ENCODE data around the gene SLBP.

The SLBP gene

GRCh38 chr4:1712216-1713002 is at the start of gene SLBP:
Gene SLBP (minus strand): TSS chr4:1712319. CDS start chr4:1712188, 131 bp downstream.
- Histone ChIP-seq H3K36me3 (ENCODE audit: insufficient read depth, insufficient read length, low read length) (peaks cover 60% of the 10 kb centered on the region), H3K9ac (ENCODE audit: insufficient read length, low read depth) (peak within 1 kb of the TSS; percentile 97), H3K9me3 (ENCODE audit: insufficient read depth, low read length) (no peaks in the 10 kb centered on the region), H3K27me3 (ENCODE audit: insufficient read depth, insufficient read length) (no peaks in the 10 kb centered on the region), H3K4me3 (ENCODE audit: insufficient read length, low read depth) (peak within 1 kb of the TSS; percentile 98), H3K4me1 (ENCODE audit: insufficient read depth, insufficient read length) (peaks cover 13% of the 10 kb centered on the region)
- DNase-seq (ENCODE audit: low read depth, low spot score) = peak; percentile 83
- no peak for TF ChIP-seq SUZ12 (IDR thresholded peaks at IDR 0.05; ENCODE audit: extremely low read depth, insufficient read depth, insufficient read length)
- TF ChIP-seq YY1 (IDR thresholded peaks at IDR 0.05; ENCODE audit: insufficient read depth, insufficient read length) = no peak
- no peak for TF ChIP-seq ZNF274 (IDR thresholded peaks at IDR 0.05; ENCODE audit: low read depth, low read length)

GRCh38 chr4:1761130-1761689 is 49.1 kb upstream of the SLBP start:
- DNase-seq (ENCODE audit: low read depth, low spot score) = no peak
- TF ChIP-seq ZNF274 (IDR thresholded peaks at IDR 0.05; ENCODE audit: low read depth, low read length) (no peak), SUZ12 (IDR thresholded peaks at IDR 0.05; ENCODE audit: extremely low read depth, insufficient read depth, insufficient read length) (no peak), YY1 (IDR thresholded peaks at IDR 0.05; ENCODE audit: insufficient read depth, insufficient read length) (no peak)

GRCh38 chr4:1760521-1761071 is 48.5 kb upstream of the SLBP start:
- no peak for DNase-seq (ENCODE audit: low read depth, low spot score)
- Histone ChIP-seq H3K36me3 (ENCODE audit: insufficient read depth, insufficient read length, low read length) (no peaks in the 10 kb centered on the region), H3K4me1 (ENCODE audit: insufficient read depth, insufficient read length) (peaks cover 40% of the 10 kb centered on the region), H3K9me3 (ENCODE audit: insufficient read depth, low read length) (no peaks in the 10 kb centered on the region), H3K4me3 (ENCODE audit: insufficient read length, low read depth) (no peak overlapping the region), H3K9ac (ENCODE audit: insufficient read length, low read depth) (no peak overlapping the region), H3K27me3 (ENCODE audit: insufficient read depth, insufficient read length) (peaks cover 5% of the 10 kb centered on the region)
- TF ChIP-seq SUZ12 (IDR thresholded peaks at IDR 0.05; ENCODE audit: extremely low read depth, insufficient read depth, insufficient read length) = no peak
- TF ChIP-seq ZNF274 (IDR thresholded peaks at IDR 0.05; ENCODE audit: low read depth, low read length) = no peak
- TF ChIP-seq YY1 (IDR thresholded peaks at IDR 0.05; ENCODE audit: insufficient read depth, insufficient read length) = no peak

More at GRCh38 chr4:1761130-1761689, 49.1 kb upstream of the SLBP start:
- H3K4me3 ChIP-seq (ENCODE audit: insufficient read length, low read depth) = no peak overlapping the region
- no peaks in the 10 kb centered on the region for H3K36me3 ChIP-seq (ENCODE audit: insufficient read depth, insufficient read length, low read length)
- no peak overlapping the region for H3K9ac ChIP-seq (ENCODE audit: insufficient read length, low read depth)
- H3K4me1 ChIP-seq (ENCODE audit: insufficient read depth, insufficient read length) = peaks cover 46% of the 10 kb centered on the region
- peaks cover 5% of the 10 kb centered on the region for H3K27me3 ChIP-seq (ENCODE audit: insufficient read depth, insufficient read length)
- no peaks in the 10 kb centered on the region for H3K9me3 ChIP-seq (ENCODE audit: insufficient read depth, low read length)

- Histone ChIP-seq H3K4me1 (ENCODE audit: insufficient read depth, insufficient read length) (peaks cover 40% of the 10 kb centered on the region), H3K9me3 (ENCODE audit: insufficient read depth, low read length) (no peaks in the 10 kb centered on the region), H3K9ac (ENCODE audit: insufficient read length, low read depth) (peak overlapping the region; percentile 21), H3K36me3 (ENCODE audit: insufficient read depth, insufficient read length, low read length) (no peaks in the 10 kb centered on the region), H3K4me3 (ENCODE audit: insufficient read length, low read depth) (no peak overlapping the region), H3K27me3 (ENCODE audit: insufficient read depth, insufficient read length) (peaks cover 5% of the 10 kb centered on the region)
- TF ChIP-seq YY1 (IDR thresholded peaks at IDR 0.05; ENCODE audit: insufficient read depth, insufficient read length) = no peak
- TF ChIP-seq SUZ12 (IDR thresholded peaks at IDR 0.05; ENCODE audit: extremely low read depth, insufficient read depth, insufficient read length) = no peak
- no peak for TF ChIP-seq ZNF274 (IDR thresholded peaks at IDR 0.05; ENCODE audit: low read depth, low read length)
- no peak for DNase-seq (ENCODE audit: low read depth, low spot score)
Observed at GRCh38 chr4:1759818-1760223, 47.7 kb upstream of the SLBP start.

GRCh38 chr4:1759170-1759817 is 47.2 kb upstream of the SLBP start:
- Histone ChIP-seq H3K4me1 (ENCODE audit: insufficient read depth, insufficient read length) (peaks cover 46% of the 10 kb centered on the region), H3K27me3 (ENCODE audit: insufficient read depth, insufficient read length) (peaks cover 5% of the 10 kb centered on the region), H3K9me3 (ENCODE audit: insufficient read depth, low read length) (no peaks in the 10 kb centered on the region), H3K4me3 (ENCODE audit: insufficient read length, low read depth) (no peak overlapping the region), H3K9ac (ENCODE audit: insufficient read length, low read depth) (no peak overlapping the region), H3K36me3 (ENCODE audit: insufficient read depth, insufficient read length, low read length) (no peaks in the 10 kb centered on the region)
- TF ChIP-seq YY1 (IDR thresholded peaks at IDR 0.05; ENCODE audit: insufficient read depth, insufficient read length) = no peak
- no peak for DNase-seq (ENCODE audit: low read depth, low spot score)

GRCh38 chr4:1758306-1759121 is 46.4 kb upstream of the SLBP start:
- no peak for DNase-seq (ENCODE audit: low read depth, low spot score)
- TF ChIP-seq YY1 (IDR thresholded peaks at IDR 0.05; ENCODE audit: insufficient read depth, insufficient read length) (no peak), ZNF274 (IDR thresholded peaks at IDR 0.05; ENCODE audit: low read depth, low read length) (no peak), SUZ12 (IDR thresholded peaks at IDR 0.05; ENCODE audit: extremely low read depth, insufficient read depth, insufficient read length) (no peak)
- H3K9ac ChIP-seq (ENCODE audit: insufficient read length, low read depth) = peak overlapping the region; percentile 3

More at GRCh38 chr4:1758306-1759121, 46.4 kb upstream of the SLBP start:
- Histone ChIP-seq H3K4me3 (ENCODE audit: insufficient read length, low read depth) (no peak overlapping the region), H3K4me1 (ENCODE audit: insufficient read depth, insufficient read length) (peaks cover 49% of the 10 kb centered on the region), H3K9me3 (ENCODE audit: insufficient read depth, low read length) (no peaks in the 10 kb centered on the region), H3K27me3 (ENCODE audit: insufficient read depth, insufficient read length) (peaks cover 5% of the 10 kb centered on the region), H3K36me3 (ENCODE audit: insufficient read depth, insufficient read length, low read length) (no peaks in the 10 kb centered on the region)
